Measurements from ENCODE around the gene PTPRG.
A peak's percentile ranks its signal among the peaks of the same experiment; 100 is the strongest.

PTPRG gene

DNA sequence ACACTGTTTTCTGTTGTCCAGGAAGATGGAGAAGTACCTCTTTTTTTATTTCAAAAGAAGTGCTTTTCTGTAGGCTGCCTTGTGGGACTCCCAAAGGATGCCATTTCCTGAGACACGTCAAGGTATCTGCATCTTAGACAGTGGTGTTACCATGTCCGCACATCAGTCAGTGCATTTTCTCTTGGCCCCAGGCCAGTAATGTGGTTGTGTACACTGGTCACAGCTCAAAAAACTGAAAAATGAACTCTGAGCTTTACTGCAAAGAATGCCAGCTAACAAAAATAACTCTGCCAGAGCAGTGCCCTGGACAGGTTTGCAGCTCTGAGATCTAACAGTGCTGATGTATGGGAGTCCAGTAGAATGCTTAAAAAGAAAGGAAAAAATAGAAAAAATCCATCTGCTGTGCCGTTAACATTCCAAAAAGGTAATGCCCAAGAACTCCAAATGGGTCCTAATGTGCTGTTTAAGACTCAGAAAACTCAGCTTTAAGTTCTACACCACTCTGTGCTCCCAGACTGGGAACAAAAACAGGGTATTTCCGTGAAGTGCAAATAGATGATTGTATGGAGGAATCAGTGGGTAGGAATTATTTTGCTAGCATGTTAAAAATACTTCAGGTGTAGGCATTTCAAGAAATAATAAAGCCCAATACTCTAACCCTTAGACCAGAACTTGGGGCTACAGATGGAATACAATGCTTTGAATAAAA, 496.1 kb downstream of the PTPRG start:
- DNase-seq (ENCODE audit: low read depth), result no peak

DNA sequence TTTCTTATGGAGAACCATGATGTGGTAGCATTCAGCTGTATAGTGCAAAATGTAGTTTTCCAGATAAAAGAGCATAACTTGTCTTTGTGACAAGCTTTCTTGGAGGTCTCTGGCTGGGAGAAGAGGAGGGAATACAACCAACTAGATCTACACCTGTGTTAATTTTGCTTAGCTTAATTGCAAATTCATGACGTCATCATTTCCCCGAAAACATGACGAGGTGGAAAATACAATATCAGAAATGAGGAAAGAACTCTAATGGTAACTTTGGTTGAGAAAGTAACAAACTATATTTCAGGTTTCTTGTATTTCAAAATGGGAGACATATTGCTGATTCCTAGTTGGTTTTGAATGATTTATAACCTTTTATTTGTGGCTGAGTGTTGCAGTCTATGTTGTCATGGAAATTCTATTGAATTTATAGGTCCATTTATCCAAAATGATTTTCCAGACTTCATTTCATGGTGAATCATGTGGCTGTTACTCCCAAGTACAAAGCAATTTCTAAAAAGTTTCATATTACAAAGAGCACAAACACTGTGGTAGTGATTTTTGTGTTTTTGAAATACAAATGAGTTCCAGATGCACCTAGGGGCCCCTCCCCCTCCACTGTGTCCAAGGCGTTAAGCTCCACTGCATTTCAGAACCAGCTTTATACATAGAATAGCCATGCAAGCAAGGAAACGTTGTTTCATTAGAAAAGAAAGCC, 504.8 kb downstream of the PTPRG start:
- peak; percentile 60 for DNase-seq (ENCODE audit: low read depth)

DNA sequence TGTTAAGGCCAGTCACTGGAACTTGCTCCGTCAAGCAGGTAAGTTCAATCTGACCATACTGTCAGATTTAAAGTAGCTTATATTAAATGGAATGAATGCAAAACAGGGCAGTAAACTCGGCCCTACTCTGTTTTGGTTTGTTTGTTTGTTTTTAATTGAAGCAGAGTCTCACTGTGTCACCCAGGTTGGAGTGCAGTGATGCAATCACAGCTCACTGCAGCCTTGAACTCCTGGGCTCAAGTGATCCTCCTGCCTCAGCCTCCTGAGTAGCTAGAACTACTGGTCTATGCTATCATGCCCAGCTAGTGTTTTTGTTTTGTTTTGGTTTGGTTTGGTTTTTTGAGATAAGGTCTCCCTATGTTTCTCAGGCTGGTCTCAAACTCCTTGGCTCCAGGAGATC, 507.0 kb downstream of the PTPRG start:
- DNase-seq (ENCODE audit: low read depth), result no peak

GRCh38 chr3:62070891-62071290, 509.5 kb downstream of the PTPRG start:
- DNase-seq (ENCODE audit: low read depth), result no peak

- no peak for DNase-seq (ENCODE audit: low read depth)
These were observed 511.7 kb downstream of the PTPRG start for GRCh38 chr3:62073038-62073437.

GRCh38 chr3:62084558-62084957, 523.2 kb downstream of the PTPRG start:
- no peak for DNase-seq (ENCODE audit: low read depth)

GRCh38 chr3:62088472-62089104, 527.2 kb downstream of the PTPRG start:
- no peak for DNase-seq (ENCODE audit: low read depth)

DNA sequence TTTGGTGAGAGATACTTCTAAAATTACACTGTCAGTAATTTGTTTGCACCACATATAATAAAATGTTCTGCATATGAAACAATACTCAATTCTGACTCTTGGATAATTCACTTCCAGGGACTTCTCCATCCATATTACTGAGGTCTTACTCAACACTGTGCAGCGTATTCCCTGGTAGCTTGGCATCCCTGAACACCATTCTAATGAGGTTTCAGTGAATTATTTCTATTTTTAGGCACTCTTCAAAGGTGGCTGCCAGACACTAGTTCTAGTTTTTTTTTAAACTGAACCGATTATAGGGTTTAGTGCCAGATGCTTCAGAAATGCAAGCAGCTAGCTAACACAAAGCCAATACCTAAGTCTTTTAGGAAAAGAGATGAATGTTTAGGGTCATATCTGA, 528.7 kb downstream of the PTPRG start:
- DNase-seq (ENCODE audit: low read depth), result no peak

GRCh38 chr3:62090519-62090918, 529.1 kb downstream of the PTPRG start:
- no peak for DNase-seq (ENCODE audit: low read depth)

DNA sequence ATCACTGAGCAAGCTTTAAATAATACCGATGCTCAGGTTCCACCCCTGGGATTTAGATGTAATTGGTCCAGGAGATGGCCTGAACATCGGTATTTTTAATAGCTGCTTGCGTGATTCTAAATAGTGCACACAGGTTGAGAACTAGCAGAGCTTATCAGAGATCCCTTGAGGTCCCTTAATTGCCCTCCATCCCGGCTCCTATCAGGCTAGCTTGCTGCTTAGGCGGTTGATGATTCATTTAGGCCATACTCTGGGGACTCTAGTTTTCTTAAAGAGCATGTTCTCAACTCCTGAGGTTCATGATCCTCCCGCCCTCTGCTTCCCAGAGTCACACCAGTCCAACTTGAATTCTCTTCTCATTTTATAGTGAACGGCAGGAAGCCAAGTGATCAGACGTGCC, 531.7 kb downstream of the PTPRG start:
- no peak for DNase-seq (ENCODE audit: low read depth)

- DNase-seq (ENCODE audit: low read depth), result no peak
These were observed 533.1 kb downstream of the PTPRG start for GRCh38 chr3:62094461-62094860.

DNA sequence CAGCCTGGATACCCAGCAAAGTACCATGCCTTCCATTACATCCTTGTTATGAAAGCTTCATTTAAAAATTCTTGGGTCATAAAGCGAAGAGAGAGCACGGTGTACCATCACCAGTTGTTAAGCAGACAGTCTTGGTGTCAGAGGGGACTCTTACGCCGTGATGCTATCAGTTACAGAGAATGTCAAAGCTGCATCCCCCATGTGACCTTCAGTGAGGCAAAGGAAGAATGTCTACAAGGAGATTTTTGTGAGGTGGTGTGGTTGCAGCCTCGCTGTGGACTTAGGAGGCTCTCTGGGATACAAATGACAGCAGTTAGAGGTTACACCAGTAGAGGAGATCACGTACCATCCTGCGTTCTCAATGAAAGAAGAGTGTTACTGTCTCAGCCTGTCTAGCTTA, 533.7 kb downstream of the PTPRG start:
- no peak for DNase-seq (ENCODE audit: low read depth)

GRCh38 chr3:62095756-62096155, 534.4 kb downstream of the PTPRG start:
- DNase-seq (ENCODE audit: low read depth), result no peak

- DNase-seq (ENCODE audit: low read depth), result no peak
These were observed 535.1 kb downstream of the PTPRG start for GRCh38 chr3:62096521-62096920.

GRCh38 chr3:62097121-62097520, 535.8 kb downstream of the PTPRG start:
- DNase-seq (ENCODE audit: low read depth), result no peak

DNA sequence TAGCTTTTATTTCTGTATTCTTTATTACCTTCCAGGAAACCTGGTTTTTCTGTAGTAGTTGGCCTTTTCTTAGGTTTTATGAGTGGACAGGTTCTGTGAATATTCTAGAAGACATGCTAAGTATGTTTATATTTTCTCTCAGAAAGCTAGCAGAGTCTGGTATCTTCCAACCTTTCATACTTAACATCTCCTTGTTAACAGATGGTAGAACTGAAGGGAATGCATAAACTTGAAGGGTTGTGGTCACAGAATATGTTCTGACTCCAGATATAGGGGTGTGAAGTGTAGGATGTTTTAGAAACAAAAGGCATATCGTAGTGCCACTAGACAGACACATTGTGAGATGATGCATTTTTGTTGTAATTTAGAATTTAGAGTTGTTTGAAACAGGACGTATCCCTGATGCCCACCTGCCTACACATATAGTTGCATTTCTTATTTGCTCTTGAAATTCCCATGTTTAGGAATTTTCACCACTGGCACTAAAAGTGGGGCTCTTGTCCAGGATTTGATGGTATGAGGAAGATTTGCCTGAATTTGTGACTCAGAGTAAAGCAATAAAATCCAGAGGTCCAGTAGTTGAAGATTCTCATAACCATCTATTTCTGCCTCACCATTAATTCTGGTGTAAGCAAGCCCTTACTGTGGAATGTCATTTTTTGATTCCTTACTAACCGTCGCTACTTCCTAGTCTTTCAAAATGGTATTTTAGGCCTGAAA, 537.4 kb downstream of the PTPRG start:
- no peak for DNase-seq (ENCODE audit: low read depth)

DNA sequence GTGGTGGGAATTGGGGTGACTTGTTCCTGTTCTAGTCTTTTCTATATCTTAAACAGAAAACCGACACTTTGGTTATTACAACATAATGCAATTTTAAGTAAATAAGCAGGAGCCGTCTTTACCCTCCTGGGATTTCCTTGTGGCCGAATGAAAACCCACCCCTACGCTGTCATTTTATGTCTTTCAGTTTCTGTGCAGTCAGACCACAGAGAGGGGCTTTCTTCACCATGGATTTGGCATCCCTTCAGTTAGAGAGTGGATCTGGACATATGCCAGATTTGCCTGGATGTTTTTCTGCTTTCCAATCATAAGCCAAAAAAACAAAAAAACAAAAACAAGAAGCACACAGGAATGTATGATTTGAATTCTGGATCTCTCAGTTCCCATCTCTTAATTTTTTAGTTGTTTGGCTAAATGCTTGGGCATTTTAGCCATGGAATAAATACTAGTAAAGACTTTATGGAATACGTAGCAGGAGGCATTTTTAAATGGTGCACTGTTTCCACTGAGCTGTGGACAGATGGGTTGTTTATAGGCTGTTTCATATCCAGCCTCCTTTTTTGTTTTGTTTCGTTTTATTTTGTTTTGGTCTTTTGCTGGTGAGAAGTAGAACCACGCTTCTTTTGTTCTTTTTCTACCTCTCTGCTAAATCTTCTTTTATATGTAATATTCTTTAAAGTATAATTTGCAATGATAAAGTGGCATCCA, 539.1 kb downstream of the PTPRG start:
- no peak for DNase-seq (ENCODE audit: low read depth)

DNA sequence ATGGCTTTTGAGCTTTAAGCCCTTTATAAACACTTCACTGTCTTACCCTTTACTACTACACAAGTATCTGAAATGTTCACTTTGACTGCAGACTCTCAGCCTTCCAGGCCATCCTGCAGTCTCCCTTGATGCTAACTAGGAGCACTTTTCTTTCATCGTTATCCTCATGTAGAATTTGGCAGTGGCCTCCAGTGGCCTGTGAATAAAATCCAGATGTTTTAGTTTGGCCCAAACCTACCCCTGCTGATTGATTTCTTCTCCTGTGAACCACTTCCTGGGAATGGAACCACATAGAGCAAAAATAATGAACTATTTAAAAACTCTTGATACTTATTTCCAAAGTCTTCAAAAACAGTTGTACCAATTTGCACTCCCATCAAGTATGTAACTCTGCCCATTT, 540.1 kb downstream of the PTPRG start:
- no peak for DNase-seq (ENCODE audit: low read depth)

DNA sequence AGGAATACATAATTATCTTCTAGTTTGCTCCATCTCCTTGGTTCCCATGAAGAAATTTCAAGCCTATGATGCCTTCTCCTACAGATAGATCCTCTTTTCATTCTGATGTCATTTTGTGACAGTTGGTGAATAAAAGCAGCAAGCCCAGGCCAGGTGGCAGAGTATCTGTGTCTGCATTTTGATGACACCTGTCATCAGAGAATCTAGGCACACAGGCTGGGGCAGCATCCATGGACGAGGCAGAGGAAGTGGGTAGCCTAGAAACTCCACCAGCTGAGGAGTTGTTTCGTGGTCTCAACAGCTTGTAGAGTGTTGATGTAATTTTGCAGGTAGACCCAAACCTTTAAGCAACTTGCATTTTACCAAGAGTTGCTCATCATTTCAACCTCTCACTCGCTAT, 542.2 kb downstream of the PTPRG start:
- DNase-seq (ENCODE audit: low read depth), result no peak

- peak; percentile 94 for DNase-seq (ENCODE audit: low read depth)
These were observed 548.2 kb downstream of the PTPRG start for GRCh38 chr3:62109534-62109933.

DNA sequence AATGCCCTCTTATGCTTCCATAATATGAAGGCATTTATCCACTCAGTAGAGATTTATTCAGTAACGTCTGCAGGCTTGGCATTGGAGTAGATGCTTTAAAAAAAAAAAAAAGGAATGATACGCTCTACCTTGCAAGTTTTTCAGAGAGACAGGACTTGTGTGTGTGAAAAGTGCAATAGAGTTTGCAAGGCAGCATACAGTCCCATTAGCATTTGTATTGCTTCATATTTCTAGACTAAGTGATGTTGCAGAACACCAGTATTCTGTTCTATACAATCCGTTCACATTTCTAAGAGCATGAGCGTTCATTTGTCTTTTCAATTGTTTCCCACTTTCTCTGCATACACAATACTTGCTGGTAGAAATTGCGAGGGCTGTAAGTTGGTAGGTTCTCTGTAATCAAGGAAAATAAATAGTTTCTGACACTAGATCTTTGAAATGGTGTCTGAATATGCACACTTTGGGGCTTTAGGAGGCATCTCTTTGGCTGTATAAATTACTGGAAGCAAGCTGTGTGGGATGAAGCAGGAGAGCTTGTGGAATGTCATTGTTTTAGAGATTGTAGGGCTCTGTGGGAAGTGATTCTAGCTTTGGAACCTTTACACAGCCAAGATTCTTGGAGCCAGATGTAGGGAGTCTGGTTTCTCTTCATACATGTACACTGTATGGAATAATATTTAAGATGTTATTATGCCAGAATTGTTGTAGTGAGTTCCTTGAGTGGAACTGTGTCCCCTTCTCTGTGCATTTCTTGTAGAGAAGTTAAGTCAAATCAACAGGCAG, 549.3 kb downstream of the PTPRG start:
- no peak for DNase-seq (ENCODE audit: low read depth)

Data from fibroblast of the conjunctiva (primary cell).